ENCODE measurements around the gene ADARB1. TPM values are rescaled to one million over a fixed set of nuclear protein-coding genes. Genes with fewer than 3 reads are reported as not detected.

ADARB1 gene
- total and polyA plus RNA-seq, 2 of the 4 experiments (the other 2 are of a cell fraction) = 39.8 to 47.3 TPM

DNA sequence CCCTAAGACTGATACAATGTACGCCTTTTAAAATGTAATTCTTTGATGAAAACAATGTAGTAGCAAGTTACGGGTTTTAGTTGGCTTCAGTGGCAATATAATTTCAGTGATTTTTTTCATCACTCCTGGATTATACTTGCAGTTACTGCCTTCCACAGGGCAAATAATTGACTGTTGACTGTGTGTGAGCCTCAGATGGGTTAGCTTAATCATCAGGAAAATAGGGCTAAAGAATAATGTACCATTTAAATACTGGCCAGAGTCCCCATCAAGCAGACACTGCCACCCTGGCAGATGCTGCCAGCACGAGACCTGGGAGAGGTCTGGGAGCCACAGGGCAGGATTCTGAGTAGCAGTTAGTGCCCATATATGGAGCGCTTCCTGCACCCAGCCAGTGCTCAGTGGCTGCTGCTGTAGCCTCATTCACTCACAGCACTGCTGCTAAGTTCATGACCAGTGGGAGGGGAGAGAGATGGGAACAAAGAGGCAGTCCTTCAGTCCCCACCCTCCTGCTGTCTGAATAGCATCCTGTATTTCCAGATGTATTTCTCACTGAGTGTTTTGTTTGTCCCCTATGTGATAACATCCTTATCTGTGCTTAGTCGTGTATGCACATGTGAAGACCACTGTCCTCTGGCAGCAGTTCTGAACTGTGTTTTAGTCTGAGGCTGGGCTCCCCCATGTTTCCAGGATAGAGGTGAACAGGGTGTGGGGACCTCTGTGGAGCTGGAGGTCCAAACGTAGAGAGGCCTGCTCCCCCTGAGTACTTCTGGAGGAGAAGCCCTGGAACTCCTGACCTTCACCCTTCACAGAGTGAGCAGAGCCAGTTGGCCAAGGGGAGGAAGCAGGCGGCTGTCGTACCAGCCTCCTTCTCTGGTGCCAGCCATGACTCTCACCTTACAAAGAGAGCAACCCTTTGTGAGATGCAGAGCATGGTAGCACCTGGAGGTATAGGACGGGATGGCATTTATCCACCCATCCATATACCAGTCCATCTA is 80.4 kb downstream of the ADARB1 start:
- in situ Hi-C loops (cut with MboI; ENCODE audit: low sequenced_read_pairs) (no loop called here), intact Hi-C loops (cut with micrococcal nuclease) (no loop called here), dilution Hi-C loops (cut with HindIII; ENCODE audit: low sequenced_read_pairs, unreplicated experiment) (no loop called here)
- Histone ChIP-seq H3K14ac (replicated peaks; ENCODE audit: low read depth, low read length) (peak overlapping the region; percentile 34; the same call in 1 of the 2 replicates), H3K4ac (ENCODE audit: low read depth, low read length) (peak overlapping the region; percentile 34; the same call in 1 of the 2 replicates), H4K8ac (ENCODE audit: low read depth in 2 of 2, low read length in 2 of 2) (peak overlapping the region in 1 of 2 experiments; percentile 36; a peak in 2 of 4 replicates), H2BK5ac (ENCODE audit: low read depth, low read length, poor library complexity, severe bottlenecking) (peak overlapping the region; percentile 43), H3K56ac (ENCODE audit: extremely low read depth, insufficient read depth, low read length) (peak overlapping the region; percentile 17; the same call in 1 of the 2 replicates), H4K5ac (ENCODE audit: low read depth, low read length) (no peak overlapping the region), H3K27ac (ENCODE audit: insufficient read depth, low read length) (peak overlapping the region; percentile 24; the same call in 1 of the 2 replicates), H2AFZ (replicated peaks; ENCODE audit: low read length, poor library complexity) (peak overlapping the region; percentile 69), H2AK5ac (ENCODE audit: low read depth, low read length) (peak overlapping the region; percentile 6), H3K23ac (ENCODE audit: low read depth, low read length) (no peak overlapping the region), H2BK20ac (ENCODE audit: low read depth, low read length) (no peak overlapping the region), H3K9me3 (ENCODE audit: control insufficient read depth, insufficient read depth, low read length) (no peaks in the 10 kb centered on the region), H3K79me1 (ENCODE audit: low read depth in 1 of 2, low read length in 2 of 2) (peaks cover 57 to 86% of the 10 kb centered on the region in 2 experiments), H2AK9ac (replicated peaks; ENCODE audit: low read depth, low read length, poor library complexity) (peak overlapping the region; percentile 86), H4K91ac (ENCODE audit: insufficient read depth, low read depth, low read length) (no peak overlapping the region), H4K20me1 (ENCODE audit: insufficient read depth, low read length) (peaks cover 87% of the 10 kb centered on the region), H3K4me1 (ENCODE audit: control insufficient read depth, insufficient read depth, low read length) (peaks cover 20% of the 10 kb centered on the region), H3K9me1 (ENCODE audit: insufficient read depth, low read length) (peaks cover 26% of the 10 kb centered on the region), H3K18ac (ENCODE audit: low read depth, low read length) (no peak overlapping the region), H3K36me3 (ENCODE audit: control insufficient read depth, insufficient read depth, low read length) (peaks cover 47% of the 10 kb centered on the region), H3K9ac (ENCODE audit: low read depth, low read length) (no peak overlapping the region), H3K27me3 (ENCODE audit: control insufficient read depth, insufficient read depth, low read length) (no peaks in the 10 kb centered on the region), H2BK15ac (ENCODE audit: low read depth, low read length) (no peak overlapping the region; the same call in 2 of the 3 replicates), H3K4me2 (ENCODE audit: low read depth, low read length) (no peak overlapping the region), H3K4me3 (ENCODE audit: insufficient read depth, low read depth, low read length) (no peak overlapping the region), H2BK120ac (ENCODE audit: low read depth, low read length) (peak overlapping the region; percentile 16; the same call in 1 of the 2 replicates)
- DNase-seq = peak; percentile 87
- BruUV-seq (replicated peaks) = no TSS peak
- WGBS, 2 experiments (ENCODE audit: extremely low coverage in 2 of 2, insufficient read length in 1 of 2) = no CpG with 5 or more reads among the region's 9 CpGs
- CTCF ChIA-PET = no interaction called here
- peak; percentile 93 for ATAC-seq (ENCODE audit: low read depth)
- POLR2A ChIA-PET (ENCODE audit: unreplicated experiment) = no interaction called here
- TF ChIP-seq, protein P1, sequence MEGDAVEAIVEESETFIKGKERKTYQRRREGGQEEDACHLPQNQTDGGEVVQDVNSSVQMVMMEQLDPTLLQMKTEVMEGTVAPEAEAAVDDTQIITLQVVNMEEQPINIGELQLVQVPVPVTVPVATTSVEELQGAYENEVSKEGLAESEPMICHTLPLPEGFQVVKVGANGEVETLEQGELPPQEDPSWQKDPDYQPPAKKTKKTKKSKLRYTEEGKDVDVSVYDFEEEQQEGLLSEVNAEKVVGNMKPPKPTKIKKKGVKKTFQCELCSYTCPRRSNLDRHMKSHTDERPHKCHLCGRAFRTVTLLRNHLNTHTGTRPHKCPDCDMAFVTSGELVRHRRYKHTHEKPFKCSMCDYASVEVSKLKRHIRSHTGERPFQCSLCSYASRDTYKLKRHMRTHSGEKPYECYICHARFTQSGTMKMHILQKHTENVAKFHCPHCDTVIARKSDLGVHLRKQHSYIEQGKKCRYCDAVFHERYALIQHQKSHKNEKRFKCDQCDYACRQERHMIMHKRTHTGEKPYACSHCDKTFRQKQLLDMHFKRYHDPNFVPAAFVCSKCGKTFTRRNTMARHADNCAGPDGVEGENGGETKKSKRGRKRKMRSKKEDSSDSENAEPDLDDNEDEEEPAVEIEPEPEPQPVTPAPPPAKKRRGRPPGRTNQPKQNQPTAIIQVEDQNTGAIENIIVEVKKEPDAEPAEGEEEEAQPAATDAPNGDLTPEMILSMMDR (conservative IDR thresholded peaks at IDR 0.05; ENCODE audit: low read depth, low read length) = no peak
- TF ChIP-seq CHD1 (IDR thresholded peaks at IDR 0.05; ENCODE audit: low read depth, low read length) (no peak), NFE2L2 (IDR thresholded peaks at IDR 0.05; ENCODE audit: low read depth, low read length) (no peak), POLR2A (IDR thresholded peaks at IDR 0.05; ENCODE audit: low read depth, low read length) (0 out of 2 replicates have a peak, but pooled peaks have one; percentile 37), MAZ (IDR thresholded peaks at IDR 0.05; ENCODE audit: borderline replicate concordance, low read depth, low read length) (0 out of 2 replicates have a peak, but pooled peaks have one; percentile 17), RFX5 (IDR thresholded peaks at IDR 0.05; ENCODE audit: low read depth, low read length) (no peak), FOS (IDR thresholded peaks at IDR 0.05; ENCODE audit: low read depth, low read length) (no peak), BHLHE40 (IDR thresholded peaks at IDR 0.05; ENCODE audit: low read depth, low read length) (peak; percentile 92), RCOR1 (IDR thresholded peaks at IDR 0.05; ENCODE audit: insufficient replicate concordance, low read length) (no peak), CEBPB (IDR thresholded peaks at IDR 0.05; ENCODE audit: low read depth, low read length) (no peak), SMC3 (IDR thresholded peaks at IDR 0.05; ENCODE audit: low read depth, low read length) (no peak)
- TF ChIP-seq, protein P2, sequence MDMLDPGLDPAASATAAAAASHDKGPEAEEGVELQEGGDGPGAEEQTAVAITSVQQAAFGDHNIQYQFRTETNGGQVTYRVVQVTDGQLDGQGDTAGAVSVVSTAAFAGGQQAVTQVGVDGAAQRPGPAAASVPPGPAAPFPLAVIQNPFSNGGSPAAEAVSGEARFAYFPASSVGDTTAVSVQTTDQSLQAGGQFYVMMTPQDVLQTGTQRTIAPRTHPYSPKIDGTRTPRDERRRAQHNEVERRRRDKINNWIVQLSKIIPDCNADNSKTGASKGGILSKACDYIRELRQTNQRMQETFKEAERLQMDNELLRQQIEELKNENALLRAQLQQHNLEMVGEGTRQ (IDR thresholded peaks at IDR 0.05; ENCODE audit: low read depth, low read length) = no peak
- TF ChIP-seq, protein P3, sequence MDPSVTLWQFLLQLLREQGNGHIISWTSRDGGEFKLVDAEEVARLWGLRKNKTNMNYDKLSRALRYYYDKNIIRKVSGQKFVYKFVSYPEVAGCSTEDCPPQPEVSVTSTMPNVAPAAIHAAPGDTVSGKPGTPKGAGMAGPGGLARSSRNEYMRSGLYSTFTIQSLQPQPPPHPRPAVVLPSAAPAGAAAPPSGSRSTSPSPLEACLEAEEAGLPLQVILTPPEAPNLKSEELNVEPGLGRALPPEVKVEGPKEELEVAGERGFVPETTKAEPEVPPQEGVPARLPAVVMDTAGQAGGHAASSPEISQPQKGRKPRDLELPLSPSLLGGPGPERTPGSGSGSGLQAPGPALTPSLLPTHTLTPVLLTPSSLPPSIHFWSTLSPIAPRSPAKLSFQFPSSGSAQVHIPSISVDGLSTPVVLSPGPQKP (IDR thresholded peaks at IDR 0.05; ENCODE audit: borderline replicate concordance, low read depth, low read length) = peak; percentile 93

Data from IMR-90 (cell line).